Ovary (tissue), 3 donors: ENCODE measurements around the gene LRRC26.

Source experiments
- POLR2A ChIP-seq: fragments of 450-650 bp; IDR thresholded peaks from one replicate; pipeline ENCODE4 v1.6.1; 2017; ENCODE audit warnings: antibody characterized with exemption, mild to moderate bottlenecking, moderate library complexity
- TF ChIP-seq, protein P1 (sequence below), 3 donors: fragments of 450-650 bp in 2 of 3; fragments of 200-600 bp in 1 of 3; IDR thresholded peaks; one replicate each; pipeline versions ENCODE4 v1.5.1 to v1.8.0; 2016 to 2022; ENCODE audit warnings: antibody characterized with exemption in 3 of 3, mild to moderate bottlenecking in 1 of 3
- donor health status: DM: no; HTN: no; CAD: no.

- TF ChIP-seq, protein P1, sequence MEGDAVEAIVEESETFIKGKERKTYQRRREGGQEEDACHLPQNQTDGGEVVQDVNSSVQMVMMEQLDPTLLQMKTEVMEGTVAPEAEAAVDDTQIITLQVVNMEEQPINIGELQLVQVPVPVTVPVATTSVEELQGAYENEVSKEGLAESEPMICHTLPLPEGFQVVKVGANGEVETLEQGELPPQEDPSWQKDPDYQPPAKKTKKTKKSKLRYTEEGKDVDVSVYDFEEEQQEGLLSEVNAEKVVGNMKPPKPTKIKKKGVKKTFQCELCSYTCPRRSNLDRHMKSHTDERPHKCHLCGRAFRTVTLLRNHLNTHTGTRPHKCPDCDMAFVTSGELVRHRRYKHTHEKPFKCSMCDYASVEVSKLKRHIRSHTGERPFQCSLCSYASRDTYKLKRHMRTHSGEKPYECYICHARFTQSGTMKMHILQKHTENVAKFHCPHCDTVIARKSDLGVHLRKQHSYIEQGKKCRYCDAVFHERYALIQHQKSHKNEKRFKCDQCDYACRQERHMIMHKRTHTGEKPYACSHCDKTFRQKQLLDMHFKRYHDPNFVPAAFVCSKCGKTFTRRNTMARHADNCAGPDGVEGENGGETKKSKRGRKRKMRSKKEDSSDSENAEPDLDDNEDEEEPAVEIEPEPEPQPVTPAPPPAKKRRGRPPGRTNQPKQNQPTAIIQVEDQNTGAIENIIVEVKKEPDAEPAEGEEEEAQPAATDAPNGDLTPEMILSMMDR (IDR thresholded peaks at IDR 0.05), result no peak
- no peak for TF ChIP-seq POLR2A
Measured at GRCh38 chr9:137136881-137137607, 32.8 kb downstream of the LRRC26 start.
